Bone marrow (tissue), 2 donors: ENCODE measurements around the gene WDR33.
"Not testable (repeated sequence)": the region's sequence is repeated elsewhere in the genome, so short reads cannot be mapped to it uniquely, and the experiment has no call there.

ENCODE experiments used
- DNase-seq, 2 donors: peaks; one replicate each; lab custom pipeline; 2025; lab: John Stamatoyannopoulos, UW

WDR33 gene

GRCh38 chr2:127810156-127810618 is 784 bp downstream of the WDR33 start:
- DNase-seq = no peak

GRCh38 chr2:127807678-127808353 is 3.2 kb downstream of the WDR33 start:
- DNase-seq = no peak

- DNase-seq = not testable (repeated sequence)
These were observed 4.1 kb downstream of the WDR33 start for GRCh38 chr2:127806860-127807259.

GRCh38 chr2:127805491-127805890 is 5.5 kb downstream of the WDR33 start:
- DNase-seq = no peak

GRCh38 chr2:127799926-127800325 is 11.0 kb downstream of the WDR33 start:
- DNase-seq = no peak

- DNase-seq = no peak
These were observed 14.6 kb downstream of the WDR33 start for GRCh38 chr2:127796389-127796788.

GRCh38 chr2:127794901-127795300 is 16.1 kb downstream of the WDR33 start:
- DNase-seq = not testable (repeated sequence)

GRCh38 chr2:127792805-127793204 is 18.2 kb downstream of the WDR33 start:
- DNase-seq = no peak

- DNase-seq = no peak
These were observed 20.1 kb downstream of the WDR33 start for GRCh38 chr2:127790694-127791529.

GRCh38 chr2:127786048-127786809 is 24.7 kb downstream of the WDR33 start:
- no peak for DNase-seq

GRCh38 chr2:127784965-127785518 is 25.9 kb downstream of the WDR33 start:
- no peak for DNase-seq

- DNase-seq = no peak
These were observed 27.9 kb downstream of the WDR33 start for GRCh38 chr2:127783101-127783500.

- no peak for DNase-seq
These were observed 32.1 kb downstream of the WDR33 start for GRCh38 chr2:127778850-127779249.

GRCh38 chr2:127778447-127778846 is 32.5 kb downstream of the WDR33 start:
- DNase-seq = no peak

GRCh38 chr2:127776122-127776780 is 34.7 kb downstream of the WDR33 start:
- DNase-seq = no peak

GRCh38 chr2:127771756-127772155 is 39.2 kb downstream of the WDR33 start:
- no peak for DNase-seq

- DNase-seq = no peak
These were observed 39.8 kb downstream of the WDR33 start for GRCh38 chr2:127770973-127771735.

- not testable (repeated sequence) for DNase-seq
These were observed 40.4 kb downstream of the WDR33 start for GRCh38 chr2:127770534-127770933.

- DNase-seq = no peak
These were observed 41.4 kb downstream of the WDR33 start for GRCh38 chr2:127769587-127769986.

GRCh38 chr2:127768775-127769479 is 42.0 kb downstream of the WDR33 start:
- no peak for DNase-seq
